ENCODE data around the gene ZNF329.
"Not testable (repeated sequence)": the region's sequence is repeated elsewhere in the genome, so short reads cannot be mapped to it uniquely, and the experiment has no call there.

Gene ZNF329

DNA sequence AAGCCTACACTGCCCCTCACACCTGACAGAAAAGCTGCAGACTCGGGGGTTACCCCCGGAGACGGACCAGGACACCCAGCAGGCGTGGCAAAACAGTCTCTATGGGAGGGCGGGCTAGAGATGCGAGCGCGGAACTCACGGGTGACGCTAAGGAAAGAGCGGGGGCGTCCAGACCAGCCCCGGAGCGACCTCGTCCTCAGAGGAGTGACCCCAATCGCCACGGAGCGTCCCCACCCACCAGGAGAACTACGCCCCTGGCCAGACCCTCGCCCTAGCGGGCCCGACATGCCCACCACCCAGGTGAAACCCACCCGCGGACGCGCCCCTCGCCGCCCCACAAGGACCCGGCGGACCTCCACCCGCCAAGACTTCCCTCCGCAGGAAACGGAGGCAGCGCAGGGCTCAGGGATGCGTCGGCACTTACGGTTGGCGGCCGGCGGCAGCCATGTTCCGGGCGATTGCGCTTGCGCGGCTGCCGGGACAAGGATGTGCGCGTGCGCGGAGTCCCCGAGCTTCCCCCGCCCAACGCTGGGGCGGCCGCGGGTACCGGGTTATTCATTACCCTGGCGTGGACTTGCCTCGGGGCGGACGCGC is at the start of gene ZNF329:
Gene ZNF329, minus strand, starts transcription at position 462 of the 594 bp plus-strand sequence. CDS start 21,286 bp downstream, outside the sequence.
- peak; percentile 80 for DNase-seq

DNA sequence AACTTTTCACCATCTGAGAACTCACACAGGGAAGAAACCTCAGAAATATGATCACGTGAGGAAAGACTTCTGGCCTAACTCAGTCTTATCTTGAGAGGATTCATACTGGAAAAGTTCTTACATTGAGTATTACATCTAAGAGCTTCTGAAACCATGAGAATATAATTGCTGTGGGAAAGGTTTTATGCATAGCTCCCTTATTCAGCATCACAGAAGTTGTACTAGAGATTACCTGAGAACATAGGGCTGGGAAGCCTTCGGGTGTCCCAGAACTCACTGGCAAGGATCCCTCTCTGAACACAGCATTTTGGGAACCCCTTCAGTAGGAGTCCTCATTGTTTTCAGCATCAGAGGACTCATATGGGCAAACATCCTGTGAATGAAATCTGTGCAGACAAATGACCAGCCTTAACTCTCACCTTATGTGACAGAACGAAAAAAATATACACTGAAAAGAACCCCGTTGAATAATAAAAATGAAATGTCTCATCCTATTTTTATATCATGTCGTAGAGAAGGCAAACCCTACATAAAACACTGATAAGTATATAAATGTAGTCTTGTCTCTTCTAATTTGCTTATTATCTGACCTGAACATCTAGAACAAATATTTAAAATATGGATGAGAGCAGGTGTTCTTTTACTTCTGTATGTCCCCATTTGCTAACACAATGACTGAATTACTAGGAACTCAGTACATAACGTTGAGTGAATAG is 46.5 kb upstream of the ZNF329 start:
- peak; percentile 12 for DNase-seq

DNA sequence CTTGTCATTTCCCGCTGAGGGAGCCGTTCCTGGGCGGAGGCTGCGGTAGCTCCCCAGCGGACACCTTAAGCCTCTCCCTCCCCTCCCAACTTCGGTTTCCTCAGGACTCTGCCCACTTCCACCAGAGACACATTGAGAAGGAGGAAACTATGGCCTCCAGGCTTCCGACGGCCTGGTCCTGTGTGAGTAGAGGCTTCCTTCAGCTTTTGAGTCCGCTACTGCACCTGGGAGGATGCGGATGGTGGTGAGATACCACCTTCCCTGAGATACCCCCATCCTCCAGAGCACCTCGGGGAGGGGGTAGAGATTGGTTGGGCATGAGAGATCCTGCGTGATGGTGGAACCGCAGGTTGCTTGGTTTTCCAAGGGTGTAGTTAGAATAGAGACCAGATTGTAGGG is 33.2 kb upstream of the ZNF329 start:
- no peak for DNase-seq

DNA sequence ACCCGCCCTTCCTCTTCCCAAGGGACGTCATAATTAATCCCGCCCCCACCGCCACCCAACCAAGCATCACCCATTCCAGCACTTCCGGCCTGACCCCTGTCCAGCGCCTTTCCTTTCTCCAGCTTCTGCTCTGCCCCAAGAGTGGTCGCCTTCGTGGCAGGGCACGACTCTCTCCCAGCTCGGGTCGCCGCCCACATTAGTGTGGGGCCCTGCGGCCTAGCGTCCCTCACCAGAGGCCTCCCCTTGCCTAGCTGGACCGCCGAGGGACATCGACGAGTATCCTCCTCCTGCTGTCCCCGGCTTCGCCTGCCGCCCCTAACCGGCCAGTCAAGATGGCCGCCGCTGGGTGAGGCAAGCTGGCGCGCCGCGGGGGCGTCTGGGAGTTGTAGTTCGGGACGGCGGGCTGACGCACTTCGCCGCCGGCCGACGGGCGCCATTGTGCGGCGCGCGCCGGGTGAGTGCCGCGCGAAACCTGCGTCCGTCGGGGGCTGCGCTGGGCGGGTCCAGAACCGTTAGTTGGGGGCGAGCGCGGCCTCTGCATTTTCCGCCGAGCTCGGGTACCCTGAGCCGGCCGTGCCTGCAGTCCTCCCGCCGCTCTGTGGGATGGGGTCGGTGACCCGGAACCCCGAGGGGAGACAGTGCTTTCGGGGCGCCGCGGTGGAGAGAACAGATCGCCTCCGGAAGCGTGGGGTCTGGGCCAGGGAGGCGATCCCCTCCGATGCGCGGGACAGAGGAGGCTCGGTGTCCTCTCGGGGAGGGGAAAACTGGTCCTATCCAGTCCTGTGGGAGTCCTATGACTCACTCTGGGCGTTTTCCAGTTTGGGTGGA is 32.6 kb upstream of the ZNF329 start, which contains the start of gene ZNF274:
Gene ZNF274, plus strand, starts transcription at position 73 of the 828 bp plus-strand sequence. CDS start 905 bp downstream, outside the sequence.
- peak; percentile 84 for DNase-seq

DNA sequence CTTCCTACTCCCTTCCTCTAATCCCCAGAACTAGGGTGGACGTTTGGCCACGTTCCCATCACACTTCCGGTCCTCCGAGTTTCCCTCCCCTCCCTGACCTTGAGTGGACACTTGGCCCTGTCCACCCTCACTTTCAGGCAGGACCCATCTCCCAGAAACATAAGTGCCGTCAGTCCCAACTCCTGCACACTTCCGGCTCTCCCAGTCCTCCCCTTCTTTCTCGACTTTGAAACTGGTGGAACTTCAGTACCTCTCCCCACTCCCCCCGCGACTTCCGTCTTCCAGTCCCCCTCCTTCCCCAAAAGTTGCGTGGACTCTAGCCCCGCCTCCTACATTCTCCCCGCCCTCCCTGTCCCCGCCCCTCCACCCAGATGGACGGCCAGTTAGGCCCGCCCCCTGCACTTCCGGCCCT is 32.0 kb upstream of the ZNF329 start:
- no peak for DNase-seq

DNA sequence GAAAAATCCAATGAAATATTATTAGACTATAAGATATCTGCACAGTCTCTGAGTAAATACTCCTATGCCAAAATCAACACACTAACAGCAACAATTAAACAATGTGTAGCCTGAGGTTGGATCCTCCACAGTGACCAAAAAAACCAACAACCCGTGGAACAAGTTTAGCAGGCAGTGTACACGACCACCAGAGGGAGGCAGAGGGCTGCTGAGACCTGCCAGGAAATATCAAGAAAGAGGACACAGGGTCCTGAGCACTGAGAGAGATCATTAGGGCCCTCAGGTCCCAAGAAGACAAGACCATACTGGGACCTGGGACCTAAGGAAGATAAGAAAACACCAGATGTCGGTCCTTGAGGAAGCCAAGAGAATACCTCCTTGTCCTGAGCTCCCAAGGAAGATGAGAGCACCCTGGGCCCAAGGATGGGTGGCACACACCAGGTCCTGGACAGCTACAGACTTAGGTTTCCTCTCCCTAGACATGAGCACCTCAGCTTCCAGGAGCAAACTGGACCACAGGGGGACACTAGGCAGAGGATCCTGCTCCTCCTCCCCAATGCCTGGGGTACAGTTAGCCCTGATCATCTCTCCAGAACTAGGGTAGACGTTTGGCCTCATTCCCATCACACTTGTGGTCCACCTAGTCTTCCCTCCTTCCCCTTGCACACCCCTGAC is 31.4 kb upstream of the ZNF329 start:
- DNase-seq: peak; percentile 19

DNA sequence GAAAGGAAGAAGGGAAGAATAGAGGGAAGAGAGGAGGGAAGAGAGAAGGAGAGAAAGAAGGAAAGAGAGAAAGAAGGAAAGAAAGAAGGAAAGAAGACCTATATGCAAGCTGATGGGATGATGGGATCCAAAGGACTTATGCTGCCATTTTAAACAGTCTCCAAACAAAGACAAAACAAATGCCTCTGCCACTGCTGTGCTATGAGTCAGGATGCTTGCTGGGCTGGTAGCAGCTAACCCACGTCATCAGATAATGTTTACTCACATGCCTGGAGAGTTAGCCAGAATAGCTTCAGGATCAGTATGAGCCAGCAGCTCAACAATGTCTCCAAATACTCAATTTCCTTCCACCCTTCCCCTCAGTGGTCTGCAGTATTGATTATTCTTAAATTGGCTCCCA is 20.3 kb upstream of the ZNF329 start:
- DNase-seq: no peak

DNA sequence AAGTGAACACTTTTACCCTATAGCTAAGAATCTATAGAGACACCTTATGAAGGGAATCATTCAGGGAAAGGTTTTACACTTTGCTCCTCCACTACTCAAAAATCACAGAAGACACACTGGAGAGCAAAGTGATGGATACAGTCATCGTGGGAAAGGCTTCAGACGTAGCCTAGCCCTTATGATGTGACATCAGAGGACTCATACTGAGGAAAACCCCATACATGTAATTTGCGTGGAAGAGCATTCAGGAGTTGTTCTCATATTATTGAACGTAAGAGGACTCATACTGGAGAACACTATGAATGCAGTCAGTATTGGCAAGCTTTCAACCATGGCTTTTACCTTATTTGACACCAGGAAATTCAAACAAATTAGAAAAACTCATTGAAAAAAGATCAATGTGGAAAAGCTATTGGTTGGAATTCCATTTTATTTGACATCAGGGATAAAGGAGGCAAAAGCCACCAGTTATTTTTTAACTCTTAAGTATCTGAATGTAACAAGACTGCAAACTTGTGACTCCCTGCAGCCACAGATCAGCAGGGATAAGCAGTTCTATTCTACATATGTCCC is 16.2 kb upstream of the ZNF329 start:
- no peak for DNase-seq

DNA sequence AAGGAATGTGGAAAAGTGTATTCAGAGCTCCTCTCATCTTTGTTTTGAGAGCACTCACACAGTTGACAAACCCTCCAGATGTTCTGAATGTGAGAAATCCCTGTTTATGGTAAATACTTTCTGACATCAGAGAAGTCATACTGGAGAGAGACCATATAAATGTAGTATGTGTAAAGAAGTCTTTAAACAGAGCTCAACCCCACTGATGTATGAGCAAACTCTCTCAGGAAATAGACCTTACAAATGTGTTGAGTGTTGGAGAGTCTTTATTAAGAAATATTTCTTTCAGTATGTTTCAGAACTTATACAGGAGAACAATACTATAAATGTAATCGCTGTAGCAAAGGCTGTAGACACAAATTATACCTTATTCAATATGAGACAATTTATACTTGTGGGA is 15.7 kb upstream of the ZNF329 start:
- no peak for DNase-seq

DNA sequence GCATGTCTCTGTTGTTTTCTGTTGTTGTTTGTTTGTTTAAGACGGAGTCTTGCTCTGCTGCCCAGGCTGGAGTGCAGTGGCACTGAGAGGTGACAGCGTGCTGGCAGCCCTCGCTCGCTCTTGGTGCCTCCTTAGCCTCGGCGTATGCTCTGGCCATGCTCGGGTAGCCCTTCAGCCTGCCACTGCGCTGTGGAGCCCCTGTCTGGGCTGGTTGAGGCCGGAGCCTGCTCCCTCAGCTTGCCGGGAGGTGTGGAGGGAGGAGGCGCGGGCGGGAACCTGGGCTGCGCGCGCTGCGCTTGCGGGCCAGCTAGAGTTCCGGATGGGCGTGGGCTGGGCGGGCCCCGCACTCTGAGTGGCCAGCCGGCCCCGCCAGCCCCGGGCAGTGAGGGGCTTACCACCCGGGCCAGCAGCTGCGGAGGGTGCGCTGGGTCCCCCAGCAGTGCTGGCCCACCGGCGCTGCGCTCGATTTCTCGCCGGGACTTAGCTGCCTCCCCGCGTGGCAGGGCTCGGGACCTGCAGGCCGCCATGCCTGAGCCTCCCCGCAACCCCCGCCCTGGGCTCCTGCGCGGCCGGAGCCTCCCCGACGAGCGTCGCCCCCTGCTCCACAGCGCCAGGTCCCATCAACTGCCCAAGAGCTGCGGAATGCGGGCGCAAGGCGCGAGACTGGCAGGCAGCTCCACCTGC is 6.6 kb upstream of the ZNF329 start:
- DNase-seq: no peak

DNA sequence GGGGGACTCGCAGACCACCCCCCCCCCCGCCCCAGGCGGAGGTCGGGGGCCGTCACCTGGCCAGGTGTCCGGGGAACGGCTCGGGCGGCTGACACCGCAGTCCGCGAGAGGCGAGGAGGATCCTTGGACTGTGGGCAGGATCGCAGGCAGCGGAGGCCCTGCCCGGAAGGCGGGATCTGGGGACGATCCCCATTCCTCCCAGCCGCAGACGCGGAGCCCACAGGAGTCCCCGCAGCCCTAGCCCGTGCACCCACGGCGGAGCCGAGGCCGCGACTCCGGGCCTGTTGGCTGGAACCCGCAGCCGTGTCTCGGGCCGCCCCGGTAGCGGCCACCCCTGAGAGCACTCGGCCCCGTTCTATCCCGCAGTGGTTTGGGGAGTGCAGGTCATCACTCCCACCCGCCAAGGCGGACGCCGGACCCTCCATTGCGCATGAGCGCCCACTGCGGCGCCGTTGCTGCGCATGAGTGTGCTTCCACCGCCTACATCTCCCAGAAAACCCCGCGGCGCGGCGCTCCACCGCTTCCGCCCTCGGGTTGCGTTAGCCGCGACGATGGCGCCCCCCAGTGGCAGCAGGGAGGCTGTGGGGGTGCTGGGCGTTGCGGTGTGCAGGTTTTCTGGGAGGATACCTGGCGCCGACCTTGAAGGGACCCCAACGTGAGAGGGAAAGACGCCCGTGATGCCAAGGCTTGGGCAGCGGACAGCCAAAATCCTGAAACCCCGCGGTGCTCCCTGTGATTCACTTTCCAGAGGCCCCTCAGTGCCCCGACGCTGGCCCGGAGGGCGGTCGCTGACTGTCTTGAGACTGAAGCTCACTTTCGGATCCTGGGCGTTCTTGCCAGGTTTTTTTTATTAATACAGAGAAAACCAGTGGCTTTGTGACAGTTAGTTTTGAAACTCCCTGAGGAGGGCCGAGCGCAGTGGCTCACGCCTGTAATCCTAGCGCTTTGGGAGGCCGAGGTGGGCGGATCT is 4.4 kb upstream of the ZNF329 start:
- DNase-seq: peak; percentile 85

DNA sequence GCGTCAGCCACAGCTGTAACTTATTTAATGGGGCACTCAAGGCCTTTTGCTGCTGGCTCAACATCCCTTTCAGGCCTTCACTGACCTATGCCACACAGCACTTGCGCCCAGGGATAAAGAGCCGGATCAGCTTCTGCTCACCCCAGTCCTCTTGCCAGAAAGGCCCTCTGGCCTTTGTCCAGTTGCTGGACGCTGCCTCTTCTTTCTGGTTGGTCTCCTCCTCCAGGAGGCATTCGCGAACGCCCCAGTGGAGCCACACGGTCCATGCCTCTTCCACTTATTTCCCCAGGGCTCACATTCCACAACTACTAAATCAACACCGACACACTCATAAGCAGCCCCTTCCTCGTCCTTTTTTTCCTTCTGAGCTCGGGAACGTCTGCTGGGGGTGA is 3.7 kb upstream of the ZNF329 start:
- DNase-seq: no peak

DNA sequence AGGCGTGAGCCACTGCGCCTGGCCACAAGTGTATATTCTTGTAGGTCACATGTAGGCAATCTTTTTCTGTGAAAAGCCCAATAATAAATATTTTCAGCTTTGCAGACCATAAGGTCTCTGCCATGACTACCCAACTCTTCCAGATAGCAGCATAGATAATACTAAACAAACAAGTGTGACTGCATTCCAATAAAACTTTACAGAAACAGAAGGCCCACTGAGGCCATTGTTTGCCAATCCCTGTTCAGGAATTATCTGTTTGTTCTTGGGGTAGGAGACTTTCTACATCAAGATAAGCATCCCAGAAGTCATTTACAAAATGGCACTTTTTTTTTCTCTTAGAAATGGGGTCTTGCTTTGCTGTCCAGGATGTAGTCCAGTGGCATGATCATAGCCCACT is 2.8 kb upstream of the ZNF329 start:
- DNase-seq: no peak

DNA sequence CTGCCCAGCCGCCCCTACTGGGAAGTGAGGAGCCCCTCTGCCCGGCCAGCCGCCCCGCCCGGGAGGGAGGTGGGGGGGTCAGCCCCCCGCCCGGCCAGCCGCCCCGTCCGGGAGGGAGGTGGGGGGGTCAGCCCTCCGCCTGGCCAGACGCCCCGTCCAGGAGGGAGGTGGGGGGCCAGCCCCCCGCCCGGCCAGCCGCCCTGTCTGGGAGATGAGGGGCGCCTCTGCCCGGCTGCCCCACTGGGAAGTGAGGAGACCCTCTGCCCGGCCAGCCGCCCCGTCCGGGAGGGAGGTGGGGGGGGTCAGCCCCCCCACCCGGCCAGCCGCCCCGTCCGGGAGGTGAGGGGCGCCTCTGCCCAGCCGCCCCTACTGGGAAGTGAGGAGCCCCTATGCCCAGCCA is 3.1 kb downstream of the ZNF329 start:
- not testable (repeated sequence) for DNase-seq

DNA sequence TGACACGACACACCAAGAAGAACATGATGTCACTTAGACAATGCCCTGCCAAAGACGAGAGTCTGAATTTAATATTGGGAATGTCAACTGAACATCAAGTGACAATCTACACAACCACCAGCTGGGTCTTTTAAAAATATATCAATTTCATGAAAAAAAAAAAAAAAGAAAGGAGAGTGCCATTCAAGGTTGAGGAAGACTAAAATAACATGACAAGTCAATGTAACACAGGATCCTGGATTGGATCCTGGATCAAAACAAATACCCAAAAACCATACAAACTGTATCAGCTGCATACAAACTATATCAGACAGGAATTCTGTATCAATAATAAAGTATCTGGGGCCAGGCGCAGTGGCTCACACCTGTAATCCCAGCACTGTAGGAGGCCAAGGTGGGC is 4.7 kb downstream of the ZNF329 start:
- DNase-seq: no peak

DNA sequence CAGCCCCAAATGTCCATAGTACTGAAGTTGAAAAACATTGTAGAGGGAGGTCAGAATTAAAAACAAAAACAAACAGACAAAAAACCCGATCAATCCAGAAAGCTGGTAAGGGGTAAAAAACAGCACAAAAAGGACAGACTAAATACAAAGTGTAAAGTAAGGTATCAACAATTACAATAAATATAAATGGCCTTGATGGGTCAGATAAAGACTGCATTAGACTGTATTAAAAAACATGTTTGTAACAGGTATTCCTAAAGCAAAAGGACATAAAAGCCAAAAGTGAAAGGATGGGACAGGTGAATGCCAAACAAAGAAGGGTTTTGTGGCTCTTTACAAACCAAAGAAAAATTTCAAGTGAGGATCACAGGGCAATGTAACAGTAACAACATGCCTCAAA is 16.3 kb downstream of the ZNF329 start:
- DNase-seq: no peak

DNA sequence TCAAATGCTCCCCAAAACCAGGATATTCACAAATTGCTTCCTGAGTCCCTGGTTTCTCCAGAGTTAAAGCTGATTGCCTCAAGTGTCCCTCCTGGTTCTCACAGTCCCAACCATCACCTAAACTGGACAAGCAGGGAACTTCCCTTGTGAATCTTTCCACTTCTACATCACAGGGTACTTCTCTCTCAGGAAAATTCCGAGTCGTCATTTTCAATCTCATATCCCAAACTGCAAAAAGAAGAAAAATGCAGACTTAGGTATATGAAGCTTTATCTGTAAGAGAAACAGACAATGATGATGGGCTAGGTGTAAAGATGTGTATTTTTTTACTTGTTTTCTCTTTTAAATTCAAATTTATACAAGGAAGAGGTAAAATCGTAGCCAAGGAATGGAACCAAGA is 21.3 kb downstream of the ZNF329 start:
- no peak for DNase-seq

DNA sequence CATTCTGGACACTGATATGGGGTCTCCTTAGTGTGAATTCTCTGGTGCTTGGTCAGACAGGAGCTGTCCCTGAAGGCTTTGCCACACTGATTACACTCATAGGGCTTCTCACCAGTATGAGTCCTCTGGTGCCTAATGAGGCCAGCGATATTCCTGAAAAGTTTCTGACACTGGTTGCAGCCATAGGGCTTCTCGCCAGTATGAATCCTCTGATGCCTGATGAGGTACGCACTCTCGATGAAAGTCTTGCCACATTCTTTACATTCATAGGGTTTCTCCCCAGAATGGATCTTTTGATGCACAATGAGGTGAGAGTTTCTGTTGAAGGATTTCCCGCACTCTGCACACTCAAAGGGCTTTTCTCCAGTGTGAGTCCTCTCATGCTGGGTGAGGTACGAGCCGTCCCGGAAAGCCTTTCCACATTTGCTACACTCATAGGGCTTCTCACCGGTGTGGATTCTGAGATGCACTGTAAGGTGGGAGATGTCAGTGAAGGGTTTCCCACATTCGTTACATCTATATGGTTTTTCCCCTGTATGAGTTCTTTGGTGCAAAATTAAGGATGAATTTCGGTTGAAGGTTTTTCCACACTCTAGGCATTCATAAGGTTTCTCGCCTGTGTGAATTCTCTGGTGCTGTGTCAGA is 22.4 kb downstream of the ZNF329 start:
- DNase-seq: no peak

DNA sequence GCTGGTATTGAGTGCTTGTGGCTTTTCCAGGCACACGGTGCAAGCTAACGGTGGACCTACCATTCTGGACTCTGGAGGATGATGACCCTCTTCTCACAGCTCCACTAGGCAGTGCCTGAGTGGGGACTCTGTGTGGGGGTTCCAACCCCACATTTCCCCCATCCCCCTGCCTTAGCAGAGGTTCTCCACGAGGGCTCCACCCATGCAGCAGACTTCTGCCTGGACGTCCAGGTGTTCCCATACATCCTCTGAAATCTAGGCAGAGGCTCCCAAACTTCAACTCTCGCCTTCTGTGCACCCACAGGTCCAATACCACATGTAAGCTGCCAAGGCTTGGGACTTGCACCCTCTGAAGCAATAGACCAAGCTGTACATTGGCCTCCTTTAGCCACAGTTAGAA is 27.2 kb downstream of the ZNF329 start:
- DNase-seq: no peak

DNA sequence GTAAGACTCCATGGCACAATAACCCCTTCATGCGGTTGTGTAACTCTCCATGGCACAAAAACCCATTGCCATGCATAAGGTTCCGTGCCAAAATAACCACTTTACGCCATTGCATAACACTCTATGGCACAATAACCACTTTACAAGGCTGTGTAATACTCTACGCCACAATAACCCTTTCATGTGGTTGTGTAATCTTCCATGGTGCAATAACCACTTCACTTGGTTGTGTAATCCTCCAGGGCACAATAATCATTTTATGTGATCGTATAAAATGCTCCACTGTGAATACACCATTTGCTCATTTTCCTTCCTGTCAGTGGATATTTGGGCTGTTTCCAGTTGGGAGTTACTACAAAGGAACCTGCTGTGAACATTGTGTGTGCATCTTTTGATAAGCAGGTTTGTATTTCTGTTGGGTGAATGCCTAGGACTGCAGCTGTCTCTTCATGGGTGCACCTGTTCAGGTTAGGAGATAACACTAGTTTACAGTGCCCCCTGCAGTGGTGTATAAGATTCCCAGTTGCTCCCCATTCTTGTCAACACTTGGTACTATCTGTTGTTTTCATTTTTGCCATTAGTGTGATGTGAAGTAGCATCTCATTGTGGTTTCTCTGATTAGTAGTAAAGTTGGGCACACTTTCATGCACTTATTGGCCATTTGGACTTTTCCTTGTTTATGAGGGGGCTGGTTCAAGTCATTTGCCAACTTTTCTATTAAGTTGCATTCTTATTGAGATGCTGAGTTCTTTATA is 31.4 kb downstream of the ZNF329 start:
- DNase-seq: no peak

Measured in DMS79 treated with DMSO at 0.1 percent for 48 hours (cell line).